ENCODE measurements around the gene SMIM45.

DNA sequence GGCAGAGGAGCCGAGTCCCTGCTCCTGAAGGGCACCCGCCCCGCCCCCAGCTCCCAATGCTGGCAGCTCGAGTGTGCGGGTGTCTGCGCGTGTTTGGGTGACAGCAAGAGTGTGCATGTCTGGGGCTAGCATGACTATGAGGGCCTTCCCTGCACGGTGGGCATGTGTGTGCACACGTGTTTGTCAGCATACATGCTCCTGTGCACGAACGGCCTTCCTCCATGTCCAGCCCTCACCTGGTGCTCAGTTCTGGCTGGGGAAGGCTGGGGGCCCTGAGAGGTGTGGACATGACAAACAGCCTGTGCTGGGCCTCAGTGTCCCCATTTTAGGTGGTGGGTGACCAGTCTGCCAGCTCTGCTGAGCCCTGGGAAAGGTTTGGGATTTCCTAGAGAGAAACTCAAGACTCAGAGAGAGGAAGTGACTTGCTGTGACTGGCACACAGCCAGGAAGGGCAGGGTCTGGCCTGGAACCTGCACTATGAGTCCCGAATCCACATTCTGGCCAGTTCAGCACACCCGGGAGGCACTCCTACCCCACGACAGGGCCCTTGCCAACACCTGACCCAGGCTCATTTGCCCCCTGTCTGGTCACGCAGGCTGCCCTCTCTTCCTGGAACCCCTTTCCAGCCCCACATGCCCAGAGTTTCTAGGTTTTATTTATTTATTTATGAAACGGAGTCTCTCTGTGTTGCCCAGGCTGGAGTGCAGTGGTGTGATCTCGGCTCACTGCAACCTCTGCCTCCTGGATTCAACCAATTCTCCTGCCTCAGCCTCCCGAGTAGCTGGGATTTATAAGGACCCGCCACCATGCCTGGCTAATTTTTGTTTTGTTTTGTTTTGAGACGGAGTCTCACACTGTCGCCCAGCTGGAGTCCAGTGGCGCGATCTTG is 33.8 kb upstream of the SMIM45 start:
- no peak for TF ChIP-seq EP300 (IDR thresholded peaks at IDR 0.05)
- TF ChIP-seq, protein P1, sequence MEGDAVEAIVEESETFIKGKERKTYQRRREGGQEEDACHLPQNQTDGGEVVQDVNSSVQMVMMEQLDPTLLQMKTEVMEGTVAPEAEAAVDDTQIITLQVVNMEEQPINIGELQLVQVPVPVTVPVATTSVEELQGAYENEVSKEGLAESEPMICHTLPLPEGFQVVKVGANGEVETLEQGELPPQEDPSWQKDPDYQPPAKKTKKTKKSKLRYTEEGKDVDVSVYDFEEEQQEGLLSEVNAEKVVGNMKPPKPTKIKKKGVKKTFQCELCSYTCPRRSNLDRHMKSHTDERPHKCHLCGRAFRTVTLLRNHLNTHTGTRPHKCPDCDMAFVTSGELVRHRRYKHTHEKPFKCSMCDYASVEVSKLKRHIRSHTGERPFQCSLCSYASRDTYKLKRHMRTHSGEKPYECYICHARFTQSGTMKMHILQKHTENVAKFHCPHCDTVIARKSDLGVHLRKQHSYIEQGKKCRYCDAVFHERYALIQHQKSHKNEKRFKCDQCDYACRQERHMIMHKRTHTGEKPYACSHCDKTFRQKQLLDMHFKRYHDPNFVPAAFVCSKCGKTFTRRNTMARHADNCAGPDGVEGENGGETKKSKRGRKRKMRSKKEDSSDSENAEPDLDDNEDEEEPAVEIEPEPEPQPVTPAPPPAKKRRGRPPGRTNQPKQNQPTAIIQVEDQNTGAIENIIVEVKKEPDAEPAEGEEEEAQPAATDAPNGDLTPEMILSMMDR (IDR thresholded peaks at IDR 0.05), result no peak
- no peak for TF ChIP-seq POLR2A (IDR thresholded peaks at IDR 0.05)
